SK-N-SH treated with all-trans-retinoic acid at 6 μM for 48 hours (cell line): ENCODE results near the gene CACNA1A.

Experiments
- ATAC-seq: fragments of 200-7000 bp; cut with Tn5 transposase; 3 replicates; pipeline ENCODE4 v1.9.1; 2020; ENCODE audit warnings: mild to moderate bottlenecking, moderate library complexity
- ARNTL ChIP-seq: fragments of 450-650 bp; formaldehyde crosslinking; IDR thresholded peaks from 2 replicates; pipeline ENCODE4 v1.5.0; 2020; ENCODE audit warnings: low read depth, mild to moderate bottlenecking, moderate library complexity, borderline replicate concordance
- BACH2 ChIP-seq: fragments of 250-450 bp; sonication (Bioruptor Pico); IDR thresholded peaks from 2 replicates; pipeline ENCODE4 v1.9.0; 2021; ENCODE audit warnings: mild to moderate bottlenecking, borderline replicate concordance
- CREB5 ChIP-seq: fragments of 250-450 bp; sonication (Bioruptor Pico); IDR thresholded peaks from 2 replicates; pipeline ENCODE4 v1.5.1; 2020; ENCODE audit warnings: low read depth, mild to moderate bottlenecking, moderate library complexity
- CSRNP3 ChIP-seq: fragments of 250-450 bp; sonication (Bioruptor Pico); IDR thresholded peaks from 2 replicates; pipeline ENCODE4 v1.5.1; 2021; ENCODE audit warnings: mild to moderate bottlenecking, moderate library complexity
- ISL1 ChIP-seq: fragments of 250-450 bp; sonication (Bioruptor Pico); IDR thresholded peaks from 2 replicates; pipeline ENCODE4 v2.1.2; 2022; ENCODE audit warnings: mild to moderate bottlenecking, moderate library complexity
- OSR1 ChIP-seq: fragments of 250-450 bp; sonication (Bioruptor Pico); IDR thresholded peaks from 2 replicates; pipeline ENCODE4 v1.8.0; 2022; ENCODE audit warnings: moderate library complexity, mild to moderate bottlenecking, inconsistent platforms
- SNAI2 ChIP-seq: fragments of 250-450 bp; sonication (Bioruptor Pico); IDR thresholded peaks from 2 replicates; pipeline ENCODE4 v1.5.0; 2020; ENCODE audit warnings: mild to moderate bottlenecking, moderate library complexity
- TCF4 ChIP-seq: fragments of 250-450 bp; sonication (Bioruptor Pico); IDR thresholded peaks from 2 replicates; pipeline ENCODE4 v1.8.0; 2021; ENCODE audit warnings: mild to moderate bottlenecking, moderate library complexity, borderline replicate concordance
- TOX ChIP-seq: fragments of 250-450 bp; sonication (Bioruptor Pico); IDR thresholded peaks from 2 replicates; pipeline ENCODE4 v1.8.0; 2021; ENCODE audit warnings: mild to moderate bottlenecking, moderate library complexity, borderline replicate concordance
- ZC3H10 ChIP-seq: fragments of 250-450 bp; sonication (Bioruptor Pico); IDR thresholded peaks from 2 replicates; pipeline ENCODE4 v1.5.1; 2021; ENCODE audit warnings: mild to moderate bottlenecking, moderate library complexity
- ZNF565 ChIP-seq: fragments of 450-650 bp; formaldehyde crosslinking; conservative IDR thresholded peaks from 2 replicates; pipeline ENCODE4 v1.5.0; 2020; ENCODE audit warnings: low read depth, mild to moderate bottlenecking, moderate library complexity
- ZNF70 ChIP-seq: fragments of 450-650 bp; formaldehyde crosslinking; IDR thresholded peaks from 2 replicates; pipeline ENCODE4 v1.5.0; 2020; ENCODE audit warnings: mild to moderate bottlenecking, moderate library complexity
- ZNF8 ChIP-seq: fragments of 450-650 bp; formaldehyde crosslinking; IDR thresholded peaks from 2 replicates; pipeline ENCODE4 v1.5.0; 2020; ENCODE audit warnings: mild to moderate bottlenecking, moderate library complexity
- TF ChIP-seq, protein P1 (sequence below): fragments of 250-450 bp; sonication (Bioruptor Pico); IDR thresholded peaks from 2 replicates; pipeline ENCODE4 v1.5.0; 2020; ENCODE audit warnings: mild to moderate bottlenecking, moderate library complexity
- TF ChIP-seq, protein P2 (sequence below): fragments of 250-450 bp; sonication (Bioruptor Pico); IDR thresholded peaks from 2 replicates; pipeline ENCODE4 v1.8.0; 2021; ENCODE audit warnings: low read depth, mild to moderate bottlenecking, moderate library complexity, borderline replicate concordance

The CACNA1A gene

DNA sequence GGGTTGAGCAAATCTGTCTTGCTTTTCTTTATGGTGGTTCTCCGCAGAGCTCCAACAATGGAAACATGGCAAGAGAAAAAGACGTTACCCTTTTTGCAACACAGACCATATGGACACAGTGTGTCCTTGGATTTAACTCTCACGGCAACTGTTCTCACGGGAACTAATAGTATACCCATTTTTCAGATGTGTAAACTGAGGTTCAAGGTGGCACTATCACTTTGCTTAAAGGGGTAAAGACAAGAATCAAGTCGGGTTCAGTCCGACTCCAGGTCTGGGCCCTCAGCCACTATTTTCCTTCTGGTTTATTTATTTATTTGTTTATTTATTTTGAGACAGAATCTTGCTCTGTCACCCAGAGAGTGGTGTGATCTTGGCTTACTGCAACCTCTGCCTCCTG lies 176.0 kb downstream of the CACNA1A start (continued):
- TF ChIP-seq ZNF70 (CRISPR knock-in tag) (no peak), CREB5 (CRISPR knock-in tag) (no peak), BACH2 (CRISPR knock-in tag) (no peak), SNAI2 (CRISPR knock-in tag) (no peak)
- TF ChIP-seq, protein P1, sequence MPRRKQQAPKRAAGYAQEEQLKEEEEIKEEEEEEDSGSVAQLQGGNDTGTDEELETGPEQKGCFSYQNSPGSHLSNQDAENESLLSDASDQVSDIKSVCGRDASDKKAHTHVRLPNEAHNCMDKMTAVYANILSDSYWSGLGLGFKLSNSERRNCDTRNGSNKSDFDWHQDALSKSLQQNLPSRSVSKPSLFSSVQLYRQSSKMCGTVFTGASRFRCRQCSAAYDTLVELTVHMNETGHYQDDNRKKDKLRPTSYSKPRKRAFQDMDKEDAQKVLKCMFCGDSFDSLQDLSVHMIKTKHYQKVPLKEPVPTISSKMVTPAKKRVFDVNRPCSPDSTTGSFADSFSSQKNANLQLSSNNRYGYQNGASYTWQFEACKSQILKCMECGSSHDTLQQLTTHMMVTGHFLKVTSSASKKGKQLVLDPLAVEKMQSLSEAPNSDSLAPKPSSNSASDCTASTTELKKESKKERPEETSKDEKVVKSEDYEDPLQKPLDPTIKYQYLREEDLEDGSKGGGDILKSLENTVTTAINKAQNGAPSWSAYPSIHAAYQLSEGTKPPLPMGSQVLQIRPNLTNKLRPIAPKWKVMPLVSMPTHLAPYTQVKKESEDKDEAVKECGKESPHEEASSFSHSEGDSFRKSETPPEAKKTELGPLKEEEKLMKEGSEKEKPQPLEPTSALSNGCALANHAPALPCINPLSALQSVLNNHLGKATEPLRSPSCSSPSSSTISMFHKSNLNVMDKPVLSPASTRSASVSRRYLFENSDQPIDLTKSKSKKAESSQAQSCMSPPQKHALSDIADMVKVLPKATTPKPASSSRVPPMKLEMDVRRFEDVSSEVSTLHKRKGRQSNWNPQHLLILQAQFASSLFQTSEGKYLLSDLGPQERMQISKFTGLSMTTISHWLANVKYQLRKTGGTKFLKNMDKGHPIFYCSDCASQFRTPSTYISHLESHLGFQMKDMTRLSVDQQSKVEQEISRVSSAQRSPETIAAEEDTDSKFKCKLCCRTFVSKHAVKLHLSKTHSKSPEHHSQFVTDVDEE (CRISPR knock-in tag): no peak

GRCh38 chr19:13329766-13330165 lies 176.5 kb downstream of the CACNA1A start:
- TF ChIP-seq TCF4: no peak
- TF ChIP-seq, all 23 proteins: peak for 0
- no peak for ATAC-seq

- TF ChIP-seq ZNF70 (CRISPR knock-in tag) (no peak), ISL1 (CRISPR knock-in tag) (no peak), CSRNP3 (no peak), TOX (no peak)
- TF ChIP-seq, protein P2, sequence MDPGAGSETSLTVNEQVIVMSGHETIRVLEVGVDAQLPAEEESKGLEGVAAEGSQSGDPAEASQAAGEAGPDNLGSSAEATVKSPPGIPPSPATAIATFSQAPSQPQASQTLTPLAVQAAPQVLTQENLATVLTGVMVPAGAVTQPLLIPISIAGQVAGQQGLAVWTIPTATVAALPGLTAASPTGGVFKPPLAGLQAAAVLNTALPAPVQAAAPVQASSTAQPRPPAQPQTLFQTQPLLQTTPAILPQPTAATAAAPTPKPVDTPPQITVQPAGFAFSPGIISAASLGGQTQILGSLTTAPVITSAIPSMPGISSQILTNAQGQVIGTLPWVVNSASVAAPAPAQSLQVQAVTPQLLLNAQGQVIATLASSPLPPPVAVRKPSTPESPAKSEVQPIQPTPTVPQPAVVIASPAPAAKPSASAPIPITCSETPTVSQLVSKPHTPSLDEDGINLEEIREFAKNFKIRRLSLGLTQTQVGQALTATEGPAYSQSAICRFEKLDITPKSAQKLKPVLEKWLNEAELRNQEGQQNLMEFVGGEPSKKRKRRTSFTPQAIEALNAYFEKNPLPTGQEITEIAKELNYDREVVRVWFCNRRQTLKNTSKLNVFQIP: no peak
- no peak for ATAC-seq
Observed at GRCh38 chr19:13328241-13328640, 178.0 kb downstream of the CACNA1A start.

DNA sequence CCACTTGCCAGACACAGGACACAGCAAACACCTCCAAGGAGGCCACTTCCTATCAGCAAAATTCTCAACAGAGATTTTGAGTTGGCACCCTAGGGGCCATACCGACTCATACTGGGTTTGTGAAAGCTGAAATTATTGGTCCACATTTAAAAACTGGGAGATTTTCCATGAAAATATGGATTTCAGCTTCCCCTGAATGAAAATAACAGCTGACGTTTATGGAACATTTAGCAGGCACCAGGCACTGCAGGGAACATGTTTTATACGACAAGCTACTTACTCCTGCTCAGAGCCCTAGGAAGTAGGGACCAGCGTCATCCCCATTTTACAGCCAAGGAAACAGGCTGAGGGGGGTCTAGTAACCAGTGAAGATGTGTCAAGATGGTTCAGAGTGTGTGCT lies 186.8 kb downstream of the CACNA1A start:
- no peak for ATAC-seq

More for the DNA sequence above, 186.8 kb downstream of the CACNA1A start:
- no peak for TF ChIP-seq OSR1 (CRISPR knock-in tag)
- no peak for TF ChIP-seq ARNTL
- TF ChIP-seq, protein P2: no peak
- no peak for TF ChIP-seq ISL1 (CRISPR knock-in tag)
- TF ChIP-seq SNAI2 (CRISPR knock-in tag): no peak
- no peak for TF ChIP-seq ZC3H10 (CRISPR knock-in tag)
- no peak for TF ChIP-seq CSRNP3
- no peak for TF ChIP-seq ZNF8 (CRISPR knock-in tag)
- no peak for TF ChIP-seq CREB5 (CRISPR knock-in tag)
- no peak for TF ChIP-seq TOX
- TF ChIP-seq, protein P1 (CRISPR knock-in tag): no peak
- no peak for TF ChIP-seq ZNF565
- TF ChIP-seq, all 23 proteins: peak for 0
